ENCODE measurements around the gene TM7SF2. TPM values are rescaled to one million over a fixed set of nuclear protein-coding genes. Genes with fewer than 3 reads are reported as not detected.

The TM7SF2 gene
- total and polyA plus RNA-seq, 2 of the 13 experiments (the other 11 are each of a cell fraction or from before 2014, with no cell fraction given): 56.0 to 66.9 TPM

- TF ChIP-seq ZNF790 (CRISPR knock-in tag; IDR thresholded peaks at IDR 0.05; ENCODE audit: borderline replicate concordance) (no peak), ZNF546 (CRISPR knock-in tag; conservative IDR thresholded peaks at IDR 0.05) (no peak), DNMT1 (CRISPR knock-in tag; IDR thresholded peaks at IDR 0.05) (no peak), HHEX (CRISPR knock-in tag; IDR thresholded peaks at IDR 0.05) (no peak), PBX3 (CRISPR knock-in tag; IDR thresholded peaks at IDR 0.05; ENCODE audit: borderline replicate concordance) (no peak), ZNF577 (CRISPR knock-in tag; IDR thresholded peaks at IDR 0.05; ENCODE audit: borderline replicate concordance, low read depth) (no peak), ZNF770 (CRISPR knock-in tag; IDR thresholded peaks at IDR 0.05) (no peak), CENPT (CRISPR knock-in tag; IDR thresholded peaks at IDR 0.05; ENCODE audit: low read depth) (no peak), ZNF530 (CRISPR knock-in tag; IDR thresholded peaks at IDR 0.05; ENCODE audit: low read depth) (no peak), ZFP36L2 (CRISPR knock-in tag; IDR thresholded peaks at IDR 0.05) (no peak), ZBTB20 (CRISPR knock-in tag; IDR thresholded peaks at IDR 0.05; ENCODE audit: borderline replicate concordance, low read depth) (no peak), MEIS1 (CRISPR knock-in tag; IDR thresholded peaks at IDR 0.05; ENCODE audit: borderline replicate concordance) (peak; percentile 76; the same call in 1 of the 2 replicates), RAD51 (IDR thresholded peaks at IDR 0.05; ENCODE audit: borderline replicate concordance) (no peak), SCMH1 (CRISPR knock-in tag; IDR thresholded peaks at IDR 0.05; ENCODE audit: borderline replicate concordance) (no peak), NFYC (CRISPR knock-in tag; IDR thresholded peaks at IDR 0.05) (peak; percentile 59), SMARCE1 (IDR thresholded peaks at IDR 0.05; ENCODE audit: borderline replicate concordance) (no peak), RARA (CRISPR knock-in tag; IDR thresholded peaks at IDR 0.05) (no peak), ZNF44 (CRISPR knock-in tag; IDR thresholded peaks at IDR 0.05) (no peak), NR1H2 (CRISPR knock-in tag; IDR thresholded peaks at IDR 0.05; ENCODE audit: borderline replicate concordance, low read depth) (0 out of 2 replicates have a peak, but pooled peaks have one; percentile 5), ZBTB21 (CRISPR knock-in tag; IDR thresholded peaks at IDR 0.05) (no peak), SRY (CRISPR knock-in tag; IDR thresholded peaks at IDR 0.05) (no peak), PHF20 (CRISPR knock-in tag; IDR thresholded peaks at IDR 0.05) (peak; percentile 96), TBX3 (IDR thresholded peaks at IDR 0.05; ENCODE audit: borderline replicate concordance) (no peak), NPAS2 (CRISPR knock-in tag; IDR thresholded peaks at IDR 0.05; ENCODE audit: borderline replicate concordance) (no peak), HINFP (CRISPR knock-in tag; IDR thresholded peaks at IDR 0.05; ENCODE audit: low read depth) (peak; percentile 57), CEBPG (CRISPR knock-in tag; IDR thresholded peaks at IDR 0.05) (peak; percentile 58; the same call in 1 of the 2 replicates), PHB2 (IDR thresholded peaks at IDR 0.05; ENCODE audit: partially characterized antibody) (no peak), IRF2 (CRISPR knock-in tag; IDR thresholded peaks at IDR 0.05) (peak; percentile 85)
Observed at GRCh38 chr11:65121865-65122696, 10.4 kb downstream of the TM7SF2 start, which contains the start of the genes FAU and MRPL49 (continued).

Data from HepG2 (cell line).